ENCODE data around the gene ABHD2.
A peak's percentile ranks its signal among the peaks of the same experiment; 100 is the strongest.
"Not testable (repeated sequence)": the region's sequence is repeated elsewhere in the genome, so short reads cannot be mapped to it uniquely, and the experiment has no call there.

The ABHD2 gene, protein sequence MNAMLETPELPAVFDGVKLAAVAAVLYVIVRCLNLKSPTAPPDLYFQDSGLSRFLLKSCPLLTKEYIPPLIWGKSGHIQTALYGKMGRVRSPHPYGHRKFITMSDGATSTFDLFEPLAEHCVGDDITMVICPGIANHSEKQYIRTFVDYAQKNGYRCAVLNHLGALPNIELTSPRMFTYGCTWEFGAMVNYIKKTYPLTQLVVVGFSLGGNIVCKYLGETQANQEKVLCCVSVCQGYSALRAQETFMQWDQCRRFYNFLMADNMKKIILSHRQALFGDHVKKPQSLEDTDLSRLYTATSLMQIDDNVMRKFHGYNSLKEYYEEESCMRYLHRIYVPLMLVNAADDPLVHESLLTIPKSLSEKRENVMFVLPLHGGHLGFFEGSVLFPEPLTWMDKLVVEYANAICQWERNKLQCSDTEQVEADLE

GRCh38 chr15:89087830-89088604 is at the start of gene ABHD2:
Gene ABHD2, plus strand, starts transcription at chr15:89088456. Its CDS starts 27,872 bp downstream, at chr15:89116328.
- peak; percentile 94 for DNase-seq

- no peak for DNase-seq
Measured at GRCh38 chr15:89039142-89039541, 49.1 kb upstream of the ABHD2 start.

DNA sequence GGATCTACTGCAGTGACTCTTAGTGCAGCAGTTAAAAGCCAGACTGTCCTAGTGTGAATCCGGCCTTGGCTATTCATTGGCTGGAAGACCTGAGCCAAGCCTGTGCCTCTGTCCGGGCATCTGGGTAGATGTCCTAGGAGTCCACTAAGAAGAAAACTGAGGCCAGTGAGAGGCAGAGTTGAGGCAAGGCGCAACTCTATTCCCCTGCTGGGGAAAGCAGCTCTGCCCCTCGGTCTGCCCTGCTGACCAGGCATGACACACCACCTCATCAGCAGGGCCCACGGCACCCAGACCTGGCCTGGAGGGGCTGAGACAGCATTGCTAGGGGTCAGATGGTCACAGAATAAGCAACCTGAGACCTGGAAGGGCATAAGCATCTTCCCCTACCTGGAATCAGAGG is 46.7 kb upstream of the ABHD2 start:
- no peak for DNase-seq

- DNase-seq = no peak
Measured at GRCh38 chr15:89042387-89042786, 45.9 kb upstream of the ABHD2 start.

- no peak for DNase-seq
Measured at GRCh38 chr15:89043031-89044002, 44.9 kb upstream of the ABHD2 start.

- not testable (repeated sequence) for DNase-seq
Measured at GRCh38 chr15:89049016-89049666, 39.1 kb upstream of the ABHD2 start.

DNA sequence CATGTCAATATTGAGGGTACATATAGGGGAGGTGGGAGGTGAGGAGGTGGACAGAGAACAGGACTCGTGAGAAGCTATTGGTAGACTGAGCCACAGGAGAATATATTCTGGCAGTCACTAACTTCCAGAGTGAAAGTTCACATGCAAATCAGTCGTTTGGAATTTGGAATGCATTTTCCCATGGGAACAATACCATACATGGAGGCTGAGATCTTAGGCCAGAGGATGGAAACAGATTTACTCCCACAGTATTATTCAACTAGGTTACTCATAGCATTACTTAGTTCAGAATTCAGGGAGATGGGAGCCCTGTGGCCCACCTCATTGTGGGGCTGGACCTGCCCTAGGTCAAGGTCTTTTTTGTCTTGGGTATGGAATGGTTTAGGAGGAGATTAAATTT is 36.4 kb upstream of the ABHD2 start:
- no peak for DNase-seq

GRCh38 chr15:89052474-89052873 is 35.8 kb upstream of the ABHD2 start:
- DNase-seq = no peak

- DNase-seq = no peak
Measured at GRCh38 chr15:89054873-89055272, 33.4 kb upstream of the ABHD2 start.

DNA sequence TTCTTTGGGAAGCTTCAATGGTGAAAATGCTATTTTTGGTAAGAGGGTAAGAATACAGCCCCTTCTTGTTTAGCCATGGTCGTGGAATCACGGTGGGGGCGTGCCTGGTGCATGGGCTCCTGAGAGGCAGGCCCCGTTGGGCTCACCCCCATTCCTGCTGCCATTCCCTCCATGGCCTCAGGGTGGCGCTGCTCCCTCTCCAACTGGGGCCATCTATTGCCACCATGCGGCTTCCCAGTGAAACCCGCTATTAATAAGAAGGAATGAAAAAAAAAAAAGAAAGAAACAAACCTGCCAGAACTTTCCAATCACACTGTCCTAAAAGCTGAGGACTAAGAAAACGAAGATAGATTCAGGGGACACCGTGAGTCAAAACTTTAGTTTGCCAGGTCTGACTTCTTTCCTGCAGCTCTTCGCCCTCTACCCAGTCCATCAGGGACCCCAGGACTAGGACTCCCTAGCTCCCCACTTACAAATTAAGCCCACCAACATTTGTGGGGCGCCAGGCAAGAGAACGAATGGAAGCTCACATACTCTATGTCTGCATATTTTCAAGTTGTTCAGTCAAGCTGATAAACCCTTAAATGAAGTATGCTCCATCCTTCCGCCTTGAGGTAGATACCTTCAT is 30.6 kb upstream of the ABHD2 start:
- DNase-seq = no peak

- no peak for DNase-seq
Measured at GRCh38 chr15:89058376-89058775, 29.9 kb upstream of the ABHD2 start.

DNA sequence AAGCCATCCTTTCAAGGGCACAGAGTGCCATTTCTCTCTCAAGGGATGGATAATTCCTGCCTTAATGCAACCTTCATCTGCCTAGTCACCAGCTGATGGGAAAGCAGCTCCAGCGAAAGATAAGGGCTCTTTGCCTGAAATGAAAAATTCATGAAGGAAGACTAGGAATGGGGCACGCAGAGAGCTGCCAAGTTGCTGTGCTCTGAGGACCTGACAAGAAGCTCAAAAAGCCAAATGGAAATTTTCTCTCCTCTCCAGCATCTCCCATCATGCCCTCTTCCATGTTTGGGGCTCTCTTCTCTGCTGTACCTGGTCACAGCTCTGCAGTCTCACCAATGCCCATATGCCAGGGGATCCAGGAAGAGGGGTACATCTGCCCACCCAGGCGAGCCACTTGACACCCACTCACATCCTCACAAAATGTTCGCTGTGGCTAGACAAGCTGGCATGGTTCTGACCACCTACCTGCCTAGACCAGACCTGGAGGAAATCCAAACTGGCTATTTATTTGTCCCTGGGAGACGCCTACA is 29.3 kb upstream of the ABHD2 start:
- no peak for DNase-seq

DNA sequence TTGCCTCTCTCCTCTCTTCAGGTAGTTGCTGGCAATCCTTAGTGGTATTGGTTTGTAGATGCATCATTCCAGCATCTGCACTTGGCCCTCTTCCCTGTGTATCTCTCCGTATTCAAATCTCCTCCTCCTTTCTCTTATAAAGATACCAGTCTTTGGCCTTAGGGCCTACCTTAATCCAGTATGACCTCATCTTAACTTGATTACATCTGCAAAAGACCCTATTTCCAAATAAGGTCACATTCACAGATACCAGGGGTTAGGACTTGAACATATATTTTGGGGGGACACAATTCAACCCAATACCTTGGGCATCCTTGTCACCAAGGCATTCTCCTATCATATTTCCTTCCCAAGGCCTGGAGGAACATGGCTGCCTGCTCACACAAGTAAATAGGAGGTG is 22.0 kb upstream of the ABHD2 start:
- DNase-seq = no peak

DNA sequence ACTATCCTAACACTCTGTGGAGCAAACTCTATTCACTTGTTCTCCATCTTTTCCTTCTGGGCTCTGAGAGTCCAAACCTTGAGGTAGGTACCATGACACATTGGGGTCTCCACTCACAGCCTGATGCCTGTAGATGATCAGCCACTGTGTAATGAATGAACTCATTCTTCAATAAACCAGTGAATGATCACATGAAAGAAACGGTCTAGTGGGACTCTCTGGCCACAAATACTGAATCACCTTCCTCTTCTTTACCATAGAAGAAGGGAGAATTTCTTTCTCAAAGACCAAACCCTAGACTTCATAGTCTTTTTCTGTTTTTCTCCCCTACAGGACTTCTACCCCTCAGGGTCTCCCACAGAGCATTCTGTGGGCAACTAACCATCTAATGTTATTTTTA is 20.5 kb upstream of the ABHD2 start:
- no peak for DNase-seq

DNA sequence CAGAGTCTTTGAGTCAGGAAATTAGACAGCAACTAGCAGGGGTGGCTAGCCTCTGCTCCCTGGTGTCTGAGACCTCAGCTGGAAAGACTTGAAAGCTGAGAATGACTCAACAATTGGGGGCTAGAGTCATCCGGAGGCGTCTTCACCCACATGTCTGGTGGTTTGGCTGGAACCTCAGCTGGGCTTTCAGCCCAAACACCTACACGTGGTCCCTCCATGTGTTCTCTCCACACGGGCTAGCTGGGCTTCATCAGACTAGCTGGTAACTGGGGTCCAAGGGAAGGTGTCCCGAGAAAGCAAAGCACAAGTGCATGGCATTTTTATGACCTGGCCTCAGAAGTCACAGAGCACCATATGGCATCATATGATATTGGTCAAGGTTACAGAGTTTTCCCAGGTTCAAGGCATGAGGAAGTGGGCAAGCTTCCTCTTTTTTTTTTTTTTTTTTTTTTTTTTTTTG is 19.9 kb upstream of the ABHD2 start:
- DNase-seq = no peak

- DNase-seq = no peak
Measured at GRCh38 chr15:89070197-89071124, 17.8 kb upstream of the ABHD2 start.

- no peak for DNase-seq
Measured at GRCh38 chr15:89071471-89071870, 16.8 kb upstream of the ABHD2 start.

DNA sequence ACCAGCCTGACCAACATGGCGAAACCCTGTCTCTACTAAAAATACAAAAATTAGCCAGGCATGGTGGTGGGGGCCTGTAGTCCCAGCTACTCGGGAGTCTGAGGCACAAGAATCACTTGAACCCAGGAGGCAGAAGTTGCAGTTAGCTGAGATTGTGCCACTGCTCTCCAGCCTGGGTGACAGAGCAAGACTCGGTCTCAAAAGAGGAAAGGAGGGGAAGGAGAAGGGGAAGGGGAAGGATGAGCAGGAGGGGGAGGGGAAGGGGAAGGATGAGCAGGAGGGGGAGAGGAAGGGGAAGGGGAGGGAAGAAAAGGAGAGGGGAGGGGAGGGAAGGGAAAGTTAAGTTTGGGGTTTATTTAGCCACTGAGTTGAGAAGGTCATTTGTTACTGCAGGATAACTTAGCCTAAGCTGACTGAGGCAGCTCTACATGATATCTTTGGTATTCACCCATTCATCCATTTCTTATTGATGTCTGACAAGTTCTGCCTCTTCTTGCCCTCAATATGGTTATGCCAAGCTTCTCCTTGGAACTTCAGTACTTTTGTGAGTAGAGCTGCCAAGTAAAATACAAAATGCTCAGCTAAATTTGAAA is 15.9 kb upstream of the ABHD2 start:
- no peak for DNase-seq

DNA sequence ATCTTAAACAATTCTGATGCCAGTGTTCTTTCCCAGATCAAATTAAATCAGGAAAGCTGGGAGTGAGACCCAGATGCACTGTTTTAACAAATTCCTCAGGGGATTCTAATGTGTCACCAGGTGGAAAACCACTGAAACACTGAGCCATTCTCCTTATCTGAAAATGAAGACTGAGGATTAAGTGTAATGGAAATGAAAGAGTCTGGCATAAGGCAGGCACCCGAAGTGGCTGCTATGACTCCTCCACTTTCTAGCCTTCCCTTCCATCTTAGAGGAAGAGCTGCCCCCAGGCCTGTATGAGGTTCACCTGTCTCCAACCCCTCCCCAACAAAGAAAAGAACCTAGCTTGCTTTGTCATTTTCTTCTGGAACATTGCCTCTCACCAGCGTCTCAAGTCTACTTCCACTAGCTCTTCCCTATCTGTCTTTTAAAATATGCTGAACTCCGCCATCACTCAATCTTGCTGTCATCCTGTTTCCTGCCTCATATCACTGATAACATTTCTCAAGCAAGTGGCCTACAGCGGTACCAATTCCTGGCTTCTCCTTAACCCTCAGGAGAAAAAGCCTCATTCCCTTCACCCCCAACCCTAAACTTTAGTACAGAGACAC is 13.7 kb upstream of the ABHD2 start:
- no peak for DNase-seq
